Mesodermal cell (in vitro differentiated cells): ENCODE measurements around the gene COL8A2.
A peak's percentile ranks its signal among the peaks of the same experiment; 100 is the strongest.
"Not testable (repeated sequence)": the region's sequence is repeated elsewhere in the genome, so short reads cannot be mapped to it uniquely, and the experiment has no call there.

Experiments
- H3K27ac ChIP-seq: 2 replicates; pipeline ENCODE4 v1.7.0; 2013; ENCODE audit warnings: mild to moderate bottlenecking, low read depth, low read length, moderate library complexity; ENCODE audit not compliant: severe bottlenecking
- H3K36me3 ChIP-seq: 2 replicates; pipeline ENCODE4 v1.7.1; 2013; ENCODE audit warnings: mild to moderate bottlenecking, low read length, moderate library complexity; ENCODE audit not compliant: control insufficient read depth, insufficient read depth
- H3K4me1 ChIP-seq: one replicate; pipeline ENCODE4 v1.7.1; 2013; ENCODE audit warnings: mild to moderate bottlenecking, low read length; ENCODE audit not compliant: insufficient read depth, control insufficient read depth, poor library complexity, severe bottlenecking
- H3K4me3 ChIP-seq: 2 replicates; pipeline ENCODE4 v1.7.0; 2013; ENCODE audit warnings: low read length, control low read depth, mild to moderate bottlenecking; ENCODE audit not compliant: insufficient read depth, poor library complexity, severe bottlenecking; ENCODE audit errors: extremely low read depth
- H3K9me3 ChIP-seq: 2 replicates; pipeline ENCODE4 v1.7.1; 2013; ENCODE audit warnings: mild to moderate bottlenecking, low read length, moderate library complexity; ENCODE audit not compliant: control insufficient read depth
- WGBS, 2 experiments: methylation state at CpG; one replicate each; pipeline ENCODE4 v1.1.5; 2013; ENCODE audit warnings: missing lambda C conversion rate in 2 of 2; ENCODE audit not compliant: insufficient coverage in 2 of 2; 5-methylcytosine and 5-hydroxymethylcytosine counted together

COL8A2 gene

GRCh38 chr1:36164361-36164760, 39.3 kb upstream of the COL8A2 start:
- Histone ChIP-seq H3K36me3 (peaks cover 76% of the 10 kb centered on the region), H3K4me3 (no peak overlapping the region), H3K27ac (no peak overlapping the region), H3K9me3 (no peaks in the 10 kb centered on the region), H3K4me1 (peaks cover 33% of the 10 kb centered on the region)
- 100% methylated on average over 2 of the region's 2 CpGs for WGBS, 2 experiments

GRCh38 chr1:36163426-36163825, 38.4 kb upstream of the COL8A2 start:
- Histone ChIP-seq H3K27ac (no peak overlapping the region), H3K4me1 (peaks cover 38% of the 10 kb centered on the region), H3K4me3 (no peak overlapping the region), H3K36me3 (peaks cover 82% of the 10 kb centered on the region), H3K9me3 (no peaks in the 10 kb centered on the region)

GRCh38 chr1:36162680-36163239, 37.7 kb upstream of the COL8A2 start:
- Histone ChIP-seq H3K27ac (no peak overlapping the region), H3K4me1 (peaks cover 45% of the 10 kb centered on the region), H3K36me3 (peaks cover 84% of the 10 kb centered on the region), H3K9me3 (no peaks in the 10 kb centered on the region), H3K4me3 (no peak overlapping the region)
- WGBS, 2 experiments, result 90 to 100% methylated on average over 1 of the region's 1 CpG

GRCh38 chr1:36161641-36162531, 36.9 kb upstream of the COL8A2 start:
- peaks cover 50% of the 10 kb centered on the region for H3K4me1 ChIP-seq
- H3K4me3 ChIP-seq, result peak overlapping the region; percentile 38
- WGBS, 2 experiments, result 73 to 77% methylated on average over 12 to 13 of the region's 14 CpGs
- no peaks in the 10 kb centered on the region for H3K9me3 ChIP-seq
- H3K36me3 ChIP-seq, result peaks cover 80% of the 10 kb centered on the region
- H3K27ac ChIP-seq, result peak overlapping the region; percentile 84

GRCh38 chr1:36160949-36161485, 36.0 kb upstream of the COL8A2 start:
- peaks cover 47% of the 10 kb centered on the region for H3K4me1 ChIP-seq
- WGBS, 2 experiments, result 8 to 11% methylated on average over 7 to 11 of the region's 12 CpGs
- H3K27ac ChIP-seq, result peak overlapping the region; percentile 84
- H3K4me3 ChIP-seq, result peak overlapping the region; percentile 38
- no peaks in the 10 kb centered on the region for H3K9me3 ChIP-seq
- peaks cover 72% of the 10 kb centered on the region for H3K36me3 ChIP-seq

- Histone ChIP-seq H3K4me1 (peaks cover 44% of the 10 kb centered on the region), H3K27ac (peak overlapping the region; percentile 84), H3K9me3 (no peaks in the 10 kb centered on the region), H3K36me3 (peaks cover 67% of the 10 kb centered on the region), H3K4me3 (peak overlapping the region; percentile 38)
- WGBS, 2 experiments, result 89 to 93% methylated on average over 3 to 4 of the region's 4 CpGs
Observed at GRCh38 chr1:36160388-36160948, 35.4 kb upstream of the COL8A2 start.

- Histone ChIP-seq H3K27ac (peak overlapping the region; percentile 16), H3K4me1 (peaks cover 51% of the 10 kb centered on the region), H3K9me3 (no peaks in the 10 kb centered on the region), H3K4me3 (no peak overlapping the region), H3K36me3 (peaks cover 60% of the 10 kb centered on the region)
- WGBS, 2 experiments, result 92 to 98% methylated on average over 9 to 10 of the region's 10 CpGs
Observed at GRCh38 chr1:36159614-36160387, 34.8 kb upstream of the COL8A2 start.

GRCh38 chr1:36158827-36159252, 33.8 kb upstream of the COL8A2 start:
- WGBS, 2 experiments, result 85 to 91% methylated on average over 4 to 5 of the region's 10 CpGs
- not testable (repeated sequence) for H3K9me3 ChIP-seq, H3K4me3 ChIP-seq, H3K27ac ChIP-seq
- Histone ChIP-seq H3K36me3 (peaks cover 50% of the 10 kb centered on the region), H3K4me1 (peaks cover 56% of the 10 kb centered on the region)

GRCh38 chr1:36157973-36158826, 33.2 kb upstream of the COL8A2 start:
- no peak overlapping the region for H3K27ac ChIP-seq
- peaks cover 49% of the 10 kb centered on the region for H3K36me3 ChIP-seq
- no peaks in the 10 kb centered on the region for H3K9me3 ChIP-seq
- WGBS, 2 experiments, result 90 to 94% methylated on average over 8 of the region's 9 CpGs
- H3K4me3 ChIP-seq, result peak overlapping the region; percentile 96
- H3K4me1 ChIP-seq, result peaks cover 56% of the 10 kb centered on the region
